GM12878 (cell line): ENCODE data around the gene BIN1. TPM values are rescaled to one million over a fixed set of nuclear protein-coding genes. Genes with fewer than 3 reads are reported as not detected.

Experiments
- ATAC-seq: fragments of 200-7000 bp; cut with Tn5 transposase; 3 replicates; pipeline ENCODE4 v1.9.1; 2020; ENCODE audit warnings: mild to moderate bottlenecking, moderate library complexity
- BruUV-seq: library from RNA; stranded (reverse); fragments of 400-500 nt; replicated peaks from 2 replicates; lab custom pipeline; 2021; lab: Mats Ljungman, UMichigan
- CTCF ChIA-PET: fragments of 300-600 bp; sonication (Branson Sonifier 250); formaldehyde crosslinking; extraction: SDS; loops from one replicate; lab custom pipeline; 2021; ENCODE audit warnings: inconsistent platforms; lab: Yijun Ruan, JAX
- POLR2A ChIA-PET: fragments of 350-600 bp; formaldehyde crosslinking; extraction: SDS; loops from one replicate; lab custom pipeline; 2021; ENCODE audit warnings: inconsistent platforms; lab: Charles Lee
- RAD21 ChIA-PET: fragments of 300-600 bp; sonication (Branson Sonifier 250); formaldehyde crosslinking; loops from one replicate; lab custom pipeline; 2023; ENCODE audit warnings: antibody characterized with exemption; ENCODE audit not compliant: unreplicated experiment; lab: Charles Lee
- SMC1A ChIA-PET: fragments of 300-600 bp; sonication (Branson Sonifier 250); formaldehyde crosslinking; loops from one replicate; lab custom pipeline; 2023; ENCODE audit not compliant: unreplicated experiment, uncharacterized antibody; lab: Charles Lee
- DNase-seq: peaks from one replicate; pipeline ENCODE4 v3.0.0-alpha.2; 2011; ENCODE audit warnings: low read depth, low spot score
- FAIRE-seq: peaks from 3 replicates; lab custom pipeline; 2011; peaks lifted over from hg19 to GRCh38; lab: Jason Lieb, UNC
- H2AFZ ChIP-seq: 2 replicates; pipeline ENCODE4 v1.6.0; 2011; ENCODE audit warnings: low read depth, low read length, control low read depth; ENCODE audit not compliant: control insufficient read depth
- H3K27ac ChIP-seq: 2 replicates; pipeline ENCODE4 v1.5.1; 2011; ENCODE audit warnings: control low read depth; ENCODE audit not compliant: control insufficient read depth, insufficient read depth
- H3K27me3 ChIP-seq, 2 experiments: replicated peaks in 1 of 2; 2 replicates each; pipeline versions ENCODE4 v1.6.0 to v1.6.1; 2011; ENCODE audit warnings: low read length in 1 of 2; ENCODE audit not compliant: control insufficient read depth in 2 of 2, insufficient read depth in 2 of 2
- H3K36me3 ChIP-seq, 2 experiments: 2 replicates each; pipeline ENCODE4 v1.5.1; 2011; ENCODE audit warnings: low read length in 1 of 2; ENCODE audit not compliant: control insufficient read depth in 2 of 2, insufficient read depth in 2 of 2
- H3K4me1 ChIP-seq: 2 replicates; pipeline ENCODE4 v1.6.1; 2011; ENCODE audit warnings: mild to moderate bottlenecking, low read length, moderate library complexity, mixed read lengths; ENCODE audit not compliant: control insufficient read depth, insufficient read depth
- H3K4me2 ChIP-seq: 2 replicates; pipeline ENCODE4 v1.6.0; 2011; ENCODE audit warnings: control low read depth; ENCODE audit not compliant: control insufficient read depth, insufficient read depth
- H3K4me3 ChIP-seq: fragments of 200-600 bp; sonication (generic); 2 replicates; pipeline ENCODE4 v1.5.1; 2016
- H3K79me2 ChIP-seq: 2 replicates; pipeline ENCODE4 v1.6.0; 2011; ENCODE audit warnings: low read length; ENCODE audit not compliant: control insufficient read depth, insufficient read depth
- H3K9ac ChIP-seq: 2 replicates; pipeline ENCODE4 v1.8.0; 2011; ENCODE audit warnings: low read length, control low read depth, mixed read lengths; ENCODE audit not compliant: control insufficient read depth, insufficient read depth
- H3K9me3 ChIP-seq: replicated peaks from 3 replicates; pipeline ENCODE4 v1.5.1; 2011; ENCODE audit warnings: mild to moderate bottlenecking, low read length; ENCODE audit not compliant: control insufficient read depth, insufficient read depth
- H4K20me1 ChIP-seq: 2 replicates; pipeline ENCODE4 v1.6.0; 2011; ENCODE audit not compliant: control insufficient read depth, insufficient read depth
- EGR1 ChIP-seq, 2 experiments: IDR thresholded peaks; 1 replicate in 1 of 2; 2 replicates in 1 of 2; pipeline ENCODE4 v1.6.1; 2011 to 2012; ENCODE audit warnings: low read depth in 2 of 2, low read length in 2 of 2, borderline replicate concordance in 1 of 2, mild to moderate bottlenecking in 1 of 2, moderate library complexity in 1 of 2
- ETV6 ChIP-seq, 2 experiments: fragments of 450-650 bp in 1 of 2; IDR thresholded peaks in 1 of 2; conservative IDR thresholded peaks in 1 of 2; 2 replicates each; pipeline ENCODE4 v1.6.1; 2014; ENCODE audit warnings: antibody characterized with exemption in 1 of 2, borderline replicate concordance in 1 of 2, low read depth in 1 of 2, mild to moderate bottlenecking in 1 of 2, moderate library complexity in 1 of 2
- FOXK2 ChIP-seq: fragments of 450-650 bp; IDR thresholded peaks from 2 replicates; pipeline ENCODE4 v1.6.1; 2017; ENCODE audit warnings: mild to moderate bottlenecking, moderate library complexity
- HDGF ChIP-seq: fragments of 450-650 bp; IDR thresholded peaks from 2 replicates; pipeline ENCODE4 v1.6.1; 2016; ENCODE audit warnings: antibody characterized with exemption
- NFYB ChIP-seq: IDR thresholded peaks from 2 replicates; pipeline ENCODE4 v1.6.1; 2011; ENCODE audit warnings: low read depth, mild to moderate bottlenecking, low read length, improper control_type of control experiment, moderate library complexity; ENCODE audit not compliant: insufficient read depth
- RB1 ChIP-seq: fragments of 450-650 bp; formaldehyde crosslinking; IDR thresholded peaks from 2 replicates; pipeline ENCODE4 v1.6.1; 2017; ENCODE audit warnings: mild to moderate bottlenecking, borderline replicate concordance
- SIN3A ChIP-seq: IDR thresholded peaks from 2 replicates; pipeline ENCODE4 v1.6.1; 2012; ENCODE audit warnings: low read depth, low read length, improper control_type of control experiment
- SREBF2 ChIP-seq: IDR thresholded peaks from 2 replicates; pipeline ENCODE4 v1.6.1; 2012; ENCODE audit warnings: mild to moderate bottlenecking, low read length
- STAT3 ChIP-seq: IDR thresholded peaks from 2 replicates; pipeline ENCODE4 v1.6.1; 2011; ENCODE audit warnings: low read depth, low read length, improper control_type of control experiment
- ZZZ3 ChIP-seq: IDR thresholded peaks from 2 replicates; pipeline ENCODE4 v1.6.1; 2011; ENCODE audit warnings: low read depth; ENCODE audit not compliant: control insufficient read depth, insufficient read length
- WGBS: methylation state at CpG from one replicate; pipeline ENCODE4 v1.1.6; 2016; ENCODE audit warnings: low lambda C conversion rate; ENCODE audit not compliant: insufficient replicate concordance, insufficient coverage; ENCODE audit errors: missing lambda C conversion rate; 5-methylcytosine and 5-hydroxymethylcytosine counted together
- in situ Hi-C: fragments of 300-500 bp; cut with MboI; formaldehyde crosslinking; loops from 9 replicates; pipeline ENCODE4 v1.14.3; 2018; ENCODE audit warnings: mixed read lengths
- intact Hi-C: fragments of 100-400 bp; cut with micrococcal nuclease; formaldehyde crosslinking; loops from one replicate; pipeline ENCODE4 v1.14.2; 2022; ENCODE audit not compliant: unreplicated experiment
- polyA plus RNA-seq, 11 experiments: library from polyadenylated mRNA; depleted of rRNA in 4 of 11; unstranded in 6 of 11; stranded (reverse) in 5 of 11; fragments of >200 nt; fragmentation: Nextera tagmentation in 4 of 11; fragmentation: Illumina TruSeq in 1 of 11; extraction: Ambion mirVana in 4 of 11; extraction: Trizol in 1 of 11; gene quantifications; 1 replicate in 1 of 11; 2 replicates in 10 of 11; pipeline versions ENCODE4 v1.2.1 to v1.2.3, GENCODE V29; 2011 to 2016; ENCODE audit warnings: inconsistent platforms in 2 of 11, missing spikeins in 2 of 11, low read depth in 1 of 11
- total RNA-seq, 4 experiments: library from RNA; depleted of rRNA in 3 of 4; stranded (reverse); fragments of >200 nt in 3 of 4; fragmentation: Illumina TruSeq in 1 of 4; extraction: Trizol in 1 of 4; gene quantifications; 2 replicates each; pipeline versions ENCODE4 v1.2.1 to v1.2.3, GENCODE V29; 2013 to 2021

BIN1 gene
- total and polyA plus RNA-seq, 10 of the 15 experiments (the other 5 are each of a cell fraction or from before 2014, with no cell fraction given) = 0.32 to 21.3 (median 11.2) TPM

DNA sequence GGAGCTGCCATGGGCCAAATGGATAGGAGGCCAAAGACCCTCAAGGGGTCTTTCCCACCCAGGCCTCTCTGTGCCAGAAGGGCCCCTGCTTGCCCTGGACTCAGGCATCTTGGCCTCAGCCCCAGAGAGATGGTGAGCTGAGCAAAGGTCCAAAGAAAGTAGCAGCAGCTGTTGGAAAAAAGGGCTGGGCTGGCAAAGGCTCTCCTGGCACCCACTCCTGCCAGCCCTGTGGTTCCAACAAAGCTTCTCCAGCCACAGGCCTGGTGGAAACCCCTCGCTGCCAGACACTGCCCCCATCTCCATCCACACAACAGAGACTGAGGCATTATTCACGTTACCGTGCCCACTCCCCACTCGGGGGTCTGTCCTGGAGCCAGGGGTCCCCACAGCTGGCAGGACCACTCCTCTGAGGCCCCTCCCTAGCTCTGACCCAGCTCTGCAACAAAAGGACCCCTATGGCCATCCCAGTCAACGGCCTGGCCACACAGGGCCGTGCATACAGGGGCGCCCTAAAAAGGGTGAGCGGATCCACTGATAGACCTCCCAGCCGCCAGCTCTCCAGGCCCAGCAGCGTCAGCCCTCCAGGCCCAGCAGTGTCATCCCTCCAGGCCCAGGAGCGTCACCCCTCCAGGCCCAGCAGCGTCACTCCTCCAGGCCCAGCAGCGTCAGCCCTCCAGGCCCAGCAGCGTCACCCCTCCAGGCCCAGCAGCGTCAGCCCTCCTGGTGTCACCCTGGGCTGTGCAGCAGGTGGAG lies 10.1 kb downstream of the BIN1 start:
- no TSS peak for BruUV-seq
- Histone ChIP-seq H3K79me2 (no peaks in the 10 kb centered on the region), H3K27ac (no peak overlapping the region), H3K36me3 (no peaks in the 10 kb centered on the region), H3K27me3 (no peaks in the 10 kb centered on the region; a peak in 1 of 4 replicates), H3K9ac (no peak overlapping the region), H3K4me1 (no peaks in the 10 kb centered on the region), H4K20me1 (no peaks in the 10 kb centered on the region), H3K4me3 (no peak overlapping the region), H3K9me3 (no peaks in the 10 kb centered on the region), H2AFZ (no peak overlapping the region), H3K4me2 (no peak overlapping the region)
- no peak for ATAC-seq
- ChIA-PET RAD21 (interaction anchor here (0.7 kb wide), 1 partner anchor 61 kb away, joined by 3 read pairs; no protein-coding TSS in a partner anchor), SMC1A (interaction anchor here (1.2 to 1.6 kb wide), 2 partner anchors 9 to 10 kb away, joined by 3 to 6 read pairs; partner anchors contain the start of gene BIN1), CTCF (interaction anchor here (1.0 kb wide), 1 partner anchor 77 kb away, joined by 3 read pairs; no protein-coding TSS in a partner anchor), POLR2A (no interaction called here)
- no peak for TF ChIP-seq NFYB
- no peak for TF ChIP-seq SREBF2
- TF ChIP-seq EGR1 (IDR thresholded peaks at IDR 0.05; ENCODE audit: borderline replicate concordance in 1 of 2, low read depth in 2 of 2, low read length in 2 of 2) = no peak
- TF ChIP-seq FOXK2 = no peak
- no peak for TF ChIP-seq STAT3
- TF ChIP-seq ETV6 (conservative IDR thresholded peaks at IDR 0.05 in 1 of 2, IDR thresholded peaks at IDR 0.05 in 1 of 2; ENCODE audit: borderline replicate concordance in 1 of 2, low read depth in 1 of 2) = no peak
- TF ChIP-seq HDGF = no peak
- TF ChIP-seq RB1 = no peak
- no peak for TF ChIP-seq ZZZ3
- no peak for TF ChIP-seq SIN3A
- no peak for DNase-seq
- in situ Hi-C loops = no loop called here
- intact Hi-C loops = no loop called here
- FAIRE-seq = no peak
- WGBS = 32% methylated on average over 15 of the region's 15 CpGs
